T-cell (primary cell): Measurements from ENCODE around the gene SPATC1L. TPM values are rescaled to one million over a fixed set of nuclear protein-coding genes. Genes with fewer than 3 reads are reported as not detected.

Experiments used
- ATAC-seq, 4 experiments: fragments of 200-7000 bp in 3 of 4; fragments of 150-1000 bp in 1 of 4; cut with Tn5 transposase; replicated peaks in 1 of 4; 1 replicate in 3 of 4; 2 replicates in 1 of 4; pipeline ENCODE4 v1.10.0; 2021; ENCODE audit warnings: moderate library complexity in 3 of 4, mild to moderate bottlenecking in 2 of 4, moderate number of reproducible peaks in 1 of 4
- CTCF ChIA-PET, 2 donors: fragments of 300-600 bp; sonication (Branson Sonifier 250); formaldehyde crosslinking; loops; one replicate each; lab custom pipeline; 2022; ENCODE audit warnings: antibody characterized with exemption in 2 of 2; lab: Charles Lee
- POLR2A ChIA-PET, 2 donors: fragments of 300-600 bp; sonication (Branson Sonifier 250); formaldehyde crosslinking; loops; one replicate each; lab custom pipeline; 2022; ENCODE audit warnings: antibody characterized with exemption in 2 of 2; lab: Charles Lee
- DNase-seq, 35 experiments: peaks; one replicate each; pipeline versions ENCODE4 v3.0.0 to v3.0.0-alpha.2; 2013 to 2023
- H3K27ac ChIP-seq: one replicate; pipeline ENCODE4 v1.5.1; 2013; ENCODE audit warnings: low read length
- H3K27me3 ChIP-seq, 2 experiments: replicated peaks in 1 of 2; 1 replicate in 1 of 2; 2 replicates in 1 of 2; pipeline versions ENCODE4 v1.6.1 to v1.7.0; 2013; ENCODE audit warnings: low read length in 1 of 2, mixed read lengths in 1 of 2; ENCODE audit not compliant: control insufficient read depth in 2 of 2, insufficient read depth in 2 of 2; ENCODE audit errors: extremely low read depth in 1 of 2
- H3K36me3 ChIP-seq, 2 donors: 1 replicate in 1 of 2; 2 replicates in 1 of 2; pipeline versions ENCODE4 v1.6.1 to v1.7.0; 2013; ENCODE audit warnings: low read length in 1 of 2; ENCODE audit not compliant: control insufficient read depth in 2 of 2, insufficient read depth in 1 of 2; ENCODE audit errors: extremely low read depth in 1 of 2
- H3K4me1 ChIP-seq, 2 experiments: 1 replicate in 1 of 2; 2 replicates in 1 of 2; pipeline versions ENCODE4 v1.6.1 to v1.7.0; 2013; ENCODE audit warnings: low read length in 2 of 2, mixed read lengths in 1 of 2; ENCODE audit not compliant: insufficient read depth in 2 of 2, control insufficient read depth in 1 of 2; ENCODE audit errors: extremely low read depth in 1 of 2
- H3K4me3 ChIP-seq, 2 donors: 1 replicate in 1 of 2; 2 replicates in 1 of 2; pipeline versions ENCODE4 v1.5.1 to v1.7.0; 2013; ENCODE audit warnings: mild to moderate bottlenecking in 2 of 2, low read length in 1 of 2, moderate library complexity in 1 of 2; ENCODE audit not compliant: control insufficient read depth in 1 of 2; ENCODE audit errors: extremely low read depth in 1 of 2
- H3K9me3 ChIP-seq: 2 replicates; pipeline ENCODE4 v1.7.0; 2013
- H3K27ac Mint-ChIP-seq, 2 donors: one replicate each; pipeline ENCODE4 v1.8.0; 2020 to 2021; ENCODE audit warnings: mild to moderate bottlenecking in 2 of 2, mixed read lengths in 2 of 2
- H3K27me3 Mint-ChIP-seq, 2 donors: one replicate each; pipeline ENCODE4 v1.8.0; 2021 to 2022; ENCODE audit warnings: mixed read lengths in 2 of 2
- H3K36me3 Mint-ChIP-seq: one replicate; pipeline ENCODE4 v1.8.0; 2021; ENCODE audit warnings: mixed read lengths
- H3K4me1 Mint-ChIP-seq, 3 donors: one replicate each; pipeline ENCODE4 v1.8.0; 2020 to 2022; ENCODE audit warnings: mixed read lengths in 3 of 3, mild to moderate bottlenecking in 1 of 3
- H3K4me3 Mint-ChIP-seq, 3 donors: one replicate each; pipeline ENCODE4 v1.8.0; 2020 to 2022; ENCODE audit warnings: mild to moderate bottlenecking in 3 of 3, mixed read lengths in 3 of 3, moderate library complexity in 3 of 3
- H3K9me3 Mint-ChIP-seq, 3 donors: one replicate each; pipeline ENCODE4 v1.8.0; 2020 to 2022; ENCODE audit warnings: mixed read lengths in 3 of 3
- WGBS: methylation state at CpG from one replicate; pipeline ENCODE4 v1.1.5; 2013; ENCODE audit warnings: missing lambda C conversion rate; ENCODE audit not compliant: insufficient coverage; 5-methylcytosine and 5-hydroxymethylcytosine counted together
- total RNA-seq, 35 experiments: library from RNA in 6 of 35; stranded (reverse) in 6 of 35; fragments of 120-200 nt in 1 of 35; gene quantifications; one replicate each; pipeline versions ENCODE4 v1.2.1 to v1.2.4 and lab custom pipeline; 2013 to 2026

Gene SPATC1L
- total RNA-seq, 5 donors from 2014 or later (not counting 1 experiment from before 2014, with no cell fraction given), result 1.4 to 22.8 (median 12.5) TPM

DNA sequence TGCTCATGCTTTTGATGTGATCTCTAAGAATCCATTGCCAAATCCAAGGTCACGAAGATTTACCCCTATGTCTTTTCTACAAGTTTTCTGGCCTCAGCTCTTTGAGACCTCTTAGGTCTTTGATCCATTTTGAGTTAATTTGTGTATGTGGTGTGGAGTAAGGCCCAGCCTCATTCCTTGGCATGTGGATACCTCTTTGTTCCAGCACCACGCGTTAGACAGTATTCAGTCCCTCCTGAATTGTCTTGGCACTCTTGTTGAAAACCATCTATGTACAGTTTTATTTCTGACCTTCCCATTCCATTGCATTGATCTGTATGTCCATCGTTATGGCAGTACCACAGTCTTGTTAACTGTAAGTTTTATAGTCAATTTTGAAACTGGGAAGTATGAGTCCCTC is 20.9 kb downstream of the SPATC1L start:
- H3K4me1 ChIP-seq, result no peaks in the 10 kb centered on the region
- ChIA-PET CTCF (no interaction called here), POLR2A (no interaction called here)
- no CpG with 5 or more reads among the region's 4 CpGs for WGBS
- DNase-seq (no peak), ATAC-seq (no peak)
- H3K36me3 Mint-ChIP-seq, result no peaks in the 10 kb centered on the region
- peaks cover 0 to 2% of the 10 kb centered on the region in 2 donors for H3K36me3 ChIP-seq
- H3K27ac Mint-ChIP-seq, result no peak overlapping the region
- H3K27me3 ChIP-seq, result peaks cover 0 to 3% of the 10 kb centered on the region in 2 experiments
- H3K9me3 ChIP-seq, result no peaks in the 10 kb centered on the region
- no peak overlapping the region for H3K4me3 ChIP-seq
- no peaks in the 10 kb centered on the region for H3K9me3 Mint-ChIP-seq
- no peak overlapping the region for H3K27ac ChIP-seq
- peaks cover 0 to 5% (median 0%) of the 10 kb centered on the region in 3 donors for H3K4me1 Mint-ChIP-seq
- peaks cover 10 to 18% of the 10 kb centered on the region in 2 donors for H3K27me3 Mint-ChIP-seq
- H3K4me3 Mint-ChIP-seq, result no peak overlapping the region

- no peaks in the 10 kb centered on the region for H3K9me3 ChIP-seq
- WGBS, result 87% methylated on average over 35 of the region's 72 CpGs
- H3K27ac ChIP-seq, result no peak overlapping the region
- Mint-ChIP-seq H3K4me3 (peak overlapping the region in 1 of 3 donors; percentile 23), H3K27ac (no peak overlapping the region), H3K4me1 (peaks cover 0 to 5% (median 0%) of the 10 kb centered on the region in 3 donors), H3K27me3 (peaks cover 10 to 18% of the 10 kb centered on the region in 2 donors), H3K9me3 (no peaks in the 10 kb centered on the region), H3K36me3 (no peaks in the 10 kb centered on the region)
- H3K36me3 ChIP-seq, result peaks cover 0 to 2% of the 10 kb centered on the region in 2 donors
- H3K4me3 ChIP-seq, result no peak overlapping the region
- H3K4me1 ChIP-seq, result no peaks in the 10 kb centered on the region
- ChIA-PET POLR2A (no interaction called here), CTCF (no interaction called here)
- no peaks in the 10 kb centered on the region for H3K27me3 ChIP-seq
- DNase-seq, result peak in 2 of 35 experiments; percentile 5 to 20
- no peak for ATAC-seq
Observed at GRCh38 chr21:46161633-46162592, 22.3 kb downstream of the SPATC1L start.

DNA sequence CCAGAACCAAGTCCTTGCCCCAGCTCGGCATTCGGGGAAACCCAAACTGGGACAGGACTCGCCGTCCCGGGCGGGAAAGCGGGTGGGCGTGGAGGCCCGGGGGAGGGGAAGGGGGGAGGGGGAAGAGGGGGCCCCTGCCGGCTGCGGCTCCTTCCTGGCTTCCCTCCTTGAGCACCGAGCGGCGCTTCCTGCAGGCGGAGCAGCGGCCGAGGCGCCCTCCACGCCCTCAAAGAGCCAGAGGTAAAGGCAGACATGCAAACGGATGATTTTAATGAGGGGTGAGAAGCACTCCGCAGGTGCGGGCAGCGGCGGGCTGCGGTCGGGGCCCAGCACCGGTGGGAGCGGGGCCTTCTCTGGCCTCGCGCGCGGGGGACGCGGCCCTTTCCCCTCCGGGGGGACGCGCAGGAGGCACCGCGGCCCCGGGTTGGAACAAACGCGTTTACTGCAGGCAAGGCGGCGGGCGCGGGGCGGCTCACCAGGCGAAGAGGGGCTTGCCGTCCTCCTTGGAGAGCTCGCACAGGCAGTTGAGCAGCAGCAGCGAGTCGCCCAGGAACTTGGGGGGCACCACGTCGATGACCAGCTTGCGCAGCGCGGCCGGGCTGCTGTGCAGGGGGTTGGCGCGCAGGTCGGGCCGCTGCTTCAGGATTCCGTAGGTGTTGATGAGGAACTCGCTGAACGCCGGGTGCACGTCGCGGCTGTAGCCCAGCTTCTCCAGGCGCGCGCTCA is 23.2 kb downstream of the SPATC1L start:
- Histone ChIP-seq H3K27me3 (no peaks in the 10 kb centered on the region), H3K27ac (no peak overlapping the region), H3K4me1 (no peaks in the 10 kb centered on the region), H3K9me3 (no peaks in the 10 kb centered on the region), H3K36me3 (peaks cover 0 to 2% of the 10 kb centered on the region in 2 donors), H3K4me3 (no peak overlapping the region)
- Mint-ChIP-seq H3K4me1 (peaks cover 0 to 5% (median 0%) of the 10 kb centered on the region in 3 donors), H3K4me3 (peak overlapping the region in 2 of 3 donors; percentile 42 to 51), H3K27me3 (peaks cover 10 to 18% of the 10 kb centered on the region in 2 donors), H3K36me3 (no peaks in the 10 kb centered on the region), H3K9me3 (no peaks in the 10 kb centered on the region), H3K27ac (no peak overlapping the region)
- ATAC-seq (peak in 1 of 4 experiments; percentile 35), DNase-seq (peak in 3 of 35 experiments; percentile 8 to 27 (median 21))
- ChIA-PET CTCF (no interaction called here), POLR2A (no interaction called here)
- WGBS, result 87% methylated on average over 59 of the region's 72 CpGs

GRCh38 chr21:46160657-46160906 is 23.7 kb downstream of the SPATC1L start:
- H3K27ac Mint-ChIP-seq, result no peak overlapping the region
- ChIA-PET POLR2A (no interaction called here), CTCF (no interaction called here)
- no peaks in the 10 kb centered on the region for H3K9me3 Mint-ChIP-seq
- peaks cover 10 to 16% of the 10 kb centered on the region in 2 donors for H3K27me3 Mint-ChIP-seq
- DNase-seq, result peak in 2 of 35 experiments; percentile 4 to 8
- H3K4me3 Mint-ChIP-seq, result peak overlapping the region in 1 of 3 donors; percentile 42
- H3K4me3 ChIP-seq, result no peak overlapping the region
- ATAC-seq, result no peak
- H3K27me3 ChIP-seq, result no peaks in the 10 kb centered on the region
- H3K27ac ChIP-seq, result no peak overlapping the region
- peaks cover 0 to 2% of the 10 kb centered on the region in 2 donors for H3K36me3 ChIP-seq
- no peaks in the 10 kb centered on the region for H3K36me3 Mint-ChIP-seq
- H3K4me1 ChIP-seq, result no peaks in the 10 kb centered on the region
- WGBS, result 98% methylated on average over 11 of the region's 22 CpGs
- H3K9me3 ChIP-seq, result no peaks in the 10 kb centered on the region
- H3K4me1 Mint-ChIP-seq, result peaks cover 0 to 5% (median 0%) of the 10 kb centered on the region in 3 donors

DNA sequence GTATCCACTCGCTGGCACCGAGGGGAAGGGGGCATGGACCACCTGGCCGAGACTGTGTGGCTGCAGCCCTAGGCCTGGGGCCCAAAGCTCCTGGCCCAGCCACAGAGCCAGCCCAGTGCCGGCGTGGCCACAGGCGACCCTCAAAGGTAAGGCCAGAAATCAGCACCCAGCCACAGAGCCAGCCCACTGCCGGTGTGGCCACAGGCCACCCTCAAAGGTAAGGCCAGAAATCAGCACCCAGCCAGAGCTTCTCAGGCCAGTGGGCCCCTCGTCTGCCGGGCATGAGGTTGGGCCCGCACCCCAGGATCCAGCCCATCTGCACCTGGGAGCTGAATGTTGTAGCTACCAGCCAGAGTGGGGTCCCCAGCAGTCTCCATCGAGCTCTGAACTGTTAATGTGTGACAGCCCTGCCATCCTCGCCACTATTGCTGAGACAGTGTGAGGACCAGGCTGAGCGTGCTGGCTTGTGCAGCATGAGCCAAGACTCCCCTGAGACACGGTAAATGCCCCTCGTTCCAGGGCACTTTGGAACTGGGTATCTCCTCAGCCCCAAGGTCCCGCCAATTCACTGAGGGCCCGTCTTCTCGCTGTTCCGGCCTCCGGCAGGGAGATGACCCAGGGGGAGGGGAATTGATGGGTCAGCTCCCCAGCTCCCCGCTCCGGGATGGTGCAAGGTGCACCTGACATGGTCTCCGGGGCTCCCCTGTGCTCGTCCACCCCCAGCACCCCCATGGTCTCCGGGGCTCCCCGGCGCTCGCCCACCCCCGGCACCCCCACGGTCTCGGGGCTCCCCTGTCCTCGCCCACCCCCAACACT is 24.2 kb downstream of the SPATC1L start:
- H3K27me3 Mint-ChIP-seq, result peaks cover 10 to 15% of the 10 kb centered on the region in 2 donors
- H3K36me3 Mint-ChIP-seq, result no peaks in the 10 kb centered on the region
- ChIA-PET POLR2A (no interaction called here), CTCF (interaction anchor here in 1 of 2 donors (0.6 kb wide), 1 partner anchor 11 kb away, joined by 3 read pairs; no protein-coding TSS in a partner anchor)
- ATAC-seq, result no peak
- no peaks in the 10 kb centered on the region for H3K9me3 Mint-ChIP-seq
- Histone ChIP-seq H3K4me1 (no peaks in the 10 kb centered on the region), H3K36me3 (peaks cover 0 to 2% of the 10 kb centered on the region in 2 donors), H3K9me3 (no peaks in the 10 kb centered on the region), H3K4me3 (no peak overlapping the region), H3K27ac (no peak overlapping the region), H3K27me3 (no peaks in the 10 kb centered on the region)
- DNase-seq, result peak in 1 of 35 experiments; percentile 12
- H3K4me1 Mint-ChIP-seq, result peaks cover 0 to 5% (median 0%) of the 10 kb centered on the region in 3 donors
- no peak overlapping the region for H3K4me3 Mint-ChIP-seq
- 95% methylated on average over 15 of the region's 32 CpGs for WGBS
- no peak overlapping the region for H3K27ac Mint-ChIP-seq
